Thoracic aorta (tissue), 2 donors: ENCODE results near the gene RAPGEF2. TPM values are rescaled to one million over a fixed set of nuclear protein-coding genes. Genes with fewer than 3 reads are reported as not detected.
"Not testable (repeated sequence)": the region's sequence is repeated elsewhere in the genome, so short reads cannot be mapped to it uniquely, and the experiment has no call there.

Experiments
- ATAC-seq: fragments of 150-250 bp; one replicate; pipeline ENCODE4 v1.8.0; 2017; ENCODE audit warnings: low read depth; ENCODE audit not compliant: insufficient number of reproducible peaks, low FRiP score
- DNase-seq: peaks from one replicate; pipeline ENCODE4 v3.0.0-alpha.2; 2020; ENCODE audit warnings: low spot score
- H3K27ac ChIP-seq, 2 donors: fragments of 200-600 bp; sonication (generic); 1 replicate in 1 of 2; 2 replicates in 1 of 2; pipeline ENCODE4 v1.5.1; 2016; ENCODE audit warnings: mild to moderate bottlenecking in 2 of 2, moderate library complexity in 2 of 2
- H3K27me3 ChIP-seq: fragments of 200-600 bp; sonication (generic); replicated peaks from 2 replicates; pipeline ENCODE4 v1.6.0; 2016; ENCODE audit warnings: mild to moderate bottlenecking; ENCODE audit not compliant: insufficient read depth
- H3K36me3 ChIP-seq: fragments of 200-600 bp; sonication (generic); one replicate; pipeline ENCODE4 v1.5.1; 2016
- H3K4me1 ChIP-seq, 2 donors: fragments of 200-600 bp; sonication (generic); 1 replicate in 1 of 2; 2 replicates in 1 of 2; pipeline versions ENCODE4 v1.5.1 to v1.6.0; 2016; ENCODE audit warnings: low read depth in 2 of 2, mild to moderate bottlenecking in 1 of 2; ENCODE audit not compliant: control insufficient read depth in 1 of 2
- H3K4me3 ChIP-seq: fragments of 200-600 bp; sonication (generic); 2 replicates; pipeline ENCODE4 v1.5.1; 2016; ENCODE audit warnings: mild to moderate bottlenecking
- H3K9me3 ChIP-seq: fragments of 200-600 bp; sonication (generic); 2 replicates; pipeline ENCODE4 v1.5.1; 2016
- total RNA-seq, 2 donors: library from RNA; depleted of rRNA; stranded (reverse); fragments of >200 nt; gene quantifications; one replicate each; pipeline versions ENCODE4 v1.1.0 to v1.2.3, GENCODE V29; 2016
- TF ChIP-seq, protein P1 (sequence below): fragments of 200-600 bp; sonication (generic); IDR thresholded peaks from one replicate; pipeline ENCODE4 v1.5.1; 2019; ENCODE audit warnings: antibody characterized with exemption

Gene RAPGEF2
- total RNA-seq, 2 donors from 2014 or later: 63.0 to 63.6 TPM

- ATAC-seq (no peak), DNase-seq (no peak)
- no peaks in the 10 kb centered on the region for H3K9me3 ChIP-seq
- TF ChIP-seq, protein P1, sequence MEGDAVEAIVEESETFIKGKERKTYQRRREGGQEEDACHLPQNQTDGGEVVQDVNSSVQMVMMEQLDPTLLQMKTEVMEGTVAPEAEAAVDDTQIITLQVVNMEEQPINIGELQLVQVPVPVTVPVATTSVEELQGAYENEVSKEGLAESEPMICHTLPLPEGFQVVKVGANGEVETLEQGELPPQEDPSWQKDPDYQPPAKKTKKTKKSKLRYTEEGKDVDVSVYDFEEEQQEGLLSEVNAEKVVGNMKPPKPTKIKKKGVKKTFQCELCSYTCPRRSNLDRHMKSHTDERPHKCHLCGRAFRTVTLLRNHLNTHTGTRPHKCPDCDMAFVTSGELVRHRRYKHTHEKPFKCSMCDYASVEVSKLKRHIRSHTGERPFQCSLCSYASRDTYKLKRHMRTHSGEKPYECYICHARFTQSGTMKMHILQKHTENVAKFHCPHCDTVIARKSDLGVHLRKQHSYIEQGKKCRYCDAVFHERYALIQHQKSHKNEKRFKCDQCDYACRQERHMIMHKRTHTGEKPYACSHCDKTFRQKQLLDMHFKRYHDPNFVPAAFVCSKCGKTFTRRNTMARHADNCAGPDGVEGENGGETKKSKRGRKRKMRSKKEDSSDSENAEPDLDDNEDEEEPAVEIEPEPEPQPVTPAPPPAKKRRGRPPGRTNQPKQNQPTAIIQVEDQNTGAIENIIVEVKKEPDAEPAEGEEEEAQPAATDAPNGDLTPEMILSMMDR: no peak
- H3K4me1 ChIP-seq: no peaks in the 10 kb centered on the region
- no peaks in the 10 kb centered on the region for H3K36me3 ChIP-seq
- no peak overlapping the region for H3K27ac ChIP-seq
- no peak overlapping the region for H3K4me3 ChIP-seq
- H3K27me3 ChIP-seq: no peaks in the 10 kb centered on the region
Measured at GRCh38 chr4:159086606-159087005, 16.3 kb upstream of the RAPGEF2 start.

DNA sequence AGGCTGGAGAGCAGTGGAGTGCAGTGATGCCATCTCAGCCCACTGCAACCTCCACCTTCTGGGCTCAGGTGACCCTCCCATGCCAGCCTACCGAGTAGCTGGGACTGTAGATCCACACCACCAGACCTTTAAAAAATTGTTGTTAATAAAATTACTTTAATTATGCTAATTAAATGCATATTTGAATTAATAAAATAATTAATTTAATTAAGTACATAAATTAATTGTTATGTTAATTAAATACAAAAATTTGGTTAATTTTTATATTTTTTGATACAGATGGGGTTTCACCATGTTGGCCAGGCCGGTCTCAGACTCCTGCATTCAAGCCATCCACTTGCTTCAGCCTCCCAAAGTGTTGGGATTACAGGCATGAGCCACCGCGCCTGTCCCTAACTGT is 12.6 kb upstream of the RAPGEF2 start:
- Histone ChIP-seq H3K27me3 (no peaks in the 10 kb centered on the region), H3K9me3 (no peaks in the 10 kb centered on the region), H3K36me3 (no peaks in the 10 kb centered on the region), H3K27ac (no peak overlapping the region), H3K4me1 (no peaks in the 10 kb centered on the region), H3K4me3 (no peak overlapping the region)
- DNase-seq (no peak), ATAC-seq (no peak)
- TF ChIP-seq, protein P1: no peak

DNA sequence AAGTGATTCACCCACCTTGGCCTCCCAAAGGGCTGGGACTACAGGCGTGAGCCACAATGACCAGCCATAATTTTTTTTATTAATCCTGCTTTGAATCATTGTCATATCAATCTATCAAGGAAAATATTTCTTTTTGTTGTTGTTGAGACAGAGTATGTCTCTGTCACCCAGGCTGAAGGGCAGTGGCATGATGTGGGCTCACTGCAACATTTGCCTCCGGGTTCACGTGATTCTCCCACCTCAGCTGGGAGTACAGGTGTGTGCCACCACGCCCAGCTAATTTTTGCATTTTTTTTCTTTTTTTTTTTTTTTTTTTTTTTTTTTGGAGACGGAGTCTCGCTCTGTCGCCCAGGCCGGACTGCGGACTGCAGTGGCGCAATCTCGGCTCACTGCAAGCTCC is 8.7 kb upstream of the RAPGEF2 start:
- H3K27ac ChIP-seq, H3K27me3 ChIP-seq, H3K4me1 ChIP-seq, H3K9me3 ChIP-seq, H3K36me3 ChIP-seq, ATAC-seq, H3K4me3 ChIP-seq, DNase-seq: not testable (repeated sequence)

GRCh38 chr4:159096434-159096833 is 6.4 kb upstream of the RAPGEF2 start:
- ATAC-seq (no peak), DNase-seq (no peak)
- Histone ChIP-seq H3K27me3 (no peaks in the 10 kb centered on the region), H3K4me1 (peaks cover 0 to 7% of the 10 kb centered on the region in 2 donors), H3K4me3 (no peak overlapping the region), H3K36me3 (no peaks in the 10 kb centered on the region), H3K9me3 (no peaks in the 10 kb centered on the region), H3K27ac (no peak overlapping the region)
- TF ChIP-seq, protein P1: no peak

- H3K27me3 ChIP-seq: no peaks in the 10 kb centered on the region
- H3K4me3 ChIP-seq: no peak overlapping the region
- no peaks in the 10 kb centered on the region for H3K36me3 ChIP-seq
- H3K4me1 ChIP-seq: peaks cover under 1 to 10% of the 10 kb centered on the region in 2 donors
- no peaks in the 10 kb centered on the region for H3K9me3 ChIP-seq
- DNase-seq: no peak
- H3K27ac ChIP-seq: no peak overlapping the region
- TF ChIP-seq, protein P1: no peak
- no peak for ATAC-seq
Measured at GRCh38 chr4:159097144-159097543, 5.7 kb upstream of the RAPGEF2 start.

DNA sequence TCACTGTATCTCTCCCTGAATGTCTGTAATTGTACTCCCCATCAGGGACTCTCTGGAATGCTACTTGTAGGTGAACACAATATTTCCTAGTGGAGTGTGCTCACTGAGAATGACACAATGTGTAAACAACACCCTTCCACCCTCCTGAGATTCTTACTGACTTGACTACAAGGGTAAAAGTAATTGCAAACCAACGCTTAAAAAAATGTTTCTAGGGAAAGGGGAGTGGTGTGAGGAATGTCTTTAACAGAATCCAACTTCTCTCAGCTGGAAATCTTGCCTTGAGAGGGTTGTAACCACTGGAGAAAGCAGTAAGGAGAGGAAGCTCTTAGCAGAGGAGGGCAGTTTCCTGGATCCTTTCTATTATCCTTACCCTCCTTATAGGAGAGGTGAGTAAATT is 5.1 kb upstream of the RAPGEF2 start:
- H3K4me3 ChIP-seq: no peak overlapping the region
- TF ChIP-seq, protein P1: no peak
- no peak overlapping the region for H3K27ac ChIP-seq
- H3K9me3 ChIP-seq: no peaks in the 10 kb centered on the region
- ATAC-seq (no peak), DNase-seq (no peak)
- peaks cover 3 to 12% of the 10 kb centered on the region in 2 donors for H3K4me1 ChIP-seq
- H3K27me3 ChIP-seq: no peaks in the 10 kb centered on the region
- H3K36me3 ChIP-seq: no peaks in the 10 kb centered on the region
